Parathyroid adenoma (tissue), 2 donors: Measurements from ENCODE around the gene BTBD8.
A peak's percentile ranks its signal among the peaks of the same experiment; 100 is the strongest.
"Not testable (repeated sequence)": the region's sequence is repeated elsewhere in the genome, so short reads cannot be mapped to it uniquely, and the experiment has no call there.

ENCODE experiments used
- H2AFZ ChIP-seq: fragments of 300-600 bp; sonication (generic); one replicate; pipeline ENCODE4 v1.7.0; 2017; ENCODE audit warnings: antibody characterized with exemption, mild to moderate bottlenecking
- H3K27ac ChIP-seq: fragments of 300-600 bp; sonication (generic); one replicate; pipeline ENCODE4 v1.7.0; 2017
- H3K27me3 ChIP-seq: fragments of 300-600 bp; sonication (generic); one replicate; pipeline ENCODE4 v1.7.0; 2017; ENCODE audit warnings: low read length; ENCODE audit not compliant: control insufficient read depth, insufficient read depth
- H3K36me3 ChIP-seq: fragments of 300-600 bp; sonication (generic); one replicate; pipeline ENCODE4 v1.7.0; 2017; ENCODE audit warnings: low read length; ENCODE audit not compliant: control insufficient read depth, insufficient read depth
- H3K4me1 ChIP-seq: fragments of 300-600 bp; sonication (generic); one replicate; pipeline ENCODE4 v1.7.0; 2017; ENCODE audit warnings: control low read depth
- H3K4me2 ChIP-seq: fragments of 300-600 bp; sonication (generic); one replicate; pipeline ENCODE4 v1.7.0; 2017; ENCODE audit warnings: low read length
- H3K4me3 ChIP-seq: fragments of 300-600 bp; sonication (generic); one replicate; pipeline ENCODE4 v1.7.0; 2017; ENCODE audit warnings: low read depth, low read length
- H3K79me2 ChIP-seq: fragments of 300-600 bp; sonication (generic); one replicate; pipeline ENCODE4 v1.7.0; 2017; ENCODE audit warnings: control low read depth
- H3K9ac ChIP-seq: fragments of 300-600 bp; sonication (generic); one replicate; pipeline ENCODE4 v1.7.0; 2017; ENCODE audit warnings: mild to moderate bottlenecking
- H3K9me3 ChIP-seq: fragments of 300-600 bp; sonication (generic); one replicate; pipeline ENCODE4 v1.7.0; 2017; ENCODE audit warnings: low read length; ENCODE audit not compliant: control insufficient read depth
- TF ChIP-seq, protein P1 (sequence below): fragments of 300-600 bp; sonication (generic); IDR thresholded peaks from one replicate; pipeline ENCODE4 v1.7.0; 2017; ENCODE audit warnings: antibody characterized with exemption, mild to moderate bottlenecking
- donor health status: primary hyperparathyroidism.

Gene BTBD8

GRCh38 chr1:92051948-92052347 is 28.2 kb upstream of the BTBD8 start:
- Histone ChIP-seq H3K9ac (no peak overlapping the region), H3K4me3 (no peak overlapping the region), H3K4me1 (no peaks in the 10 kb centered on the region), H3K27me3 (no peaks in the 10 kb centered on the region), H3K9me3 (no peaks in the 10 kb centered on the region), H3K36me3 (no peaks in the 10 kb centered on the region), H2AFZ (no peak overlapping the region), H3K79me2 (no peaks in the 10 kb centered on the region), H3K27ac (no peak overlapping the region), H3K4me2 (no peak overlapping the region)
- TF ChIP-seq, protein P1, sequence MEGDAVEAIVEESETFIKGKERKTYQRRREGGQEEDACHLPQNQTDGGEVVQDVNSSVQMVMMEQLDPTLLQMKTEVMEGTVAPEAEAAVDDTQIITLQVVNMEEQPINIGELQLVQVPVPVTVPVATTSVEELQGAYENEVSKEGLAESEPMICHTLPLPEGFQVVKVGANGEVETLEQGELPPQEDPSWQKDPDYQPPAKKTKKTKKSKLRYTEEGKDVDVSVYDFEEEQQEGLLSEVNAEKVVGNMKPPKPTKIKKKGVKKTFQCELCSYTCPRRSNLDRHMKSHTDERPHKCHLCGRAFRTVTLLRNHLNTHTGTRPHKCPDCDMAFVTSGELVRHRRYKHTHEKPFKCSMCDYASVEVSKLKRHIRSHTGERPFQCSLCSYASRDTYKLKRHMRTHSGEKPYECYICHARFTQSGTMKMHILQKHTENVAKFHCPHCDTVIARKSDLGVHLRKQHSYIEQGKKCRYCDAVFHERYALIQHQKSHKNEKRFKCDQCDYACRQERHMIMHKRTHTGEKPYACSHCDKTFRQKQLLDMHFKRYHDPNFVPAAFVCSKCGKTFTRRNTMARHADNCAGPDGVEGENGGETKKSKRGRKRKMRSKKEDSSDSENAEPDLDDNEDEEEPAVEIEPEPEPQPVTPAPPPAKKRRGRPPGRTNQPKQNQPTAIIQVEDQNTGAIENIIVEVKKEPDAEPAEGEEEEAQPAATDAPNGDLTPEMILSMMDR, result no peak

- no peaks in the 10 kb centered on the region for H3K9me3 ChIP-seq
- no peak overlapping the region for H3K9ac ChIP-seq
- no peaks in the 10 kb centered on the region for H3K27me3 ChIP-seq
- TF ChIP-seq, protein P1, result no peak
- H3K36me3 ChIP-seq, result no peaks in the 10 kb centered on the region
- H3K27ac ChIP-seq, result no peak overlapping the region
- H3K79me2 ChIP-seq, result no peaks in the 10 kb centered on the region
- no peak overlapping the region for H2AFZ ChIP-seq
- no peak overlapping the region for H3K4me2 ChIP-seq
- H3K4me3 ChIP-seq, result no peak overlapping the region
- no peaks in the 10 kb centered on the region for H3K4me1 ChIP-seq
Measured at GRCh38 chr1:92065042-92065441, 15.1 kb upstream of the BTBD8 start.

DNA sequence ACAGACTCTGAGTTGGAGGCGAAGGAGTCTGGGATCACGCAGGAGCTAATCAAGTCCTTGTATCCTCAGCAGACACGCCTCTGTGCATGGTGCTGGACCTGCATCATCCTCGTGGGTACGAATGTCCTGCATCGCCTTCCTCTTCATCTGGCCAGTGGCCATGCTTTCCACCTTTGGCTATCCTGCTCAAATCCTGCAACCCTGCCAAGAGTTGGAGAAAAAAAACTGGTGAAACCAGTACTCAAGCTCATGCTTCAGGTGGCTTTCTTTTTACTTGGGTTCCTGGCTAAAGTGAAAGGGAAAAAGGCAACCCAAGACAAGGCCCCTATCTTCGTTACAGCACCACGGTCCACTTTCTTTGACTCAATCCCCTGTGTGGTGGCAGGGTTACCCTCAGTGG is 13.8 kb upstream of the BTBD8 start:
- Histone ChIP-seq H3K27ac (no peak overlapping the region), H3K4me3 (no peak overlapping the region), H3K9ac (no peak overlapping the region), H3K27me3 (no peaks in the 10 kb centered on the region), H3K4me1 (no peaks in the 10 kb centered on the region), H3K36me3 (no peaks in the 10 kb centered on the region), H3K79me2 (no peaks in the 10 kb centered on the region), H3K9me3 (no peaks in the 10 kb centered on the region), H2AFZ (no peak overlapping the region), H3K4me2 (no peak overlapping the region)
- TF ChIP-seq, protein P1, result no peak

DNA sequence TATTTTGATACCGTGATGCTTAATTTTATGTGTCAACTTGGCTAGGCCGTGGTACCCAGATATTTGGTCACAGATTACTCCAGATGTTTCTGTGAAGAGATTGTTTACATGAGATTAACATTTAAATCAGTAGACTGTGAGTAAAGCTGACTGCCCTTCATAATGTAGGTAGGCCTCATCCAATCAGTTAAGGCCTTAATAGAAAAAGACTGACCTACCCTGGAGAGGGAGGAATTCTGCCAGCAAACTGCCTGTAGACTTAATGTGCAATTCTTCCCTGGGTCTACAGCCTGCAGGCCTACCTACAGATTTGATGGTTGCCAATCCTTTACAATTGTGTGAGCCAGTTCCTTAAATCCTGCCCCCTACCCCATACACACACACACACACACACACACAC is 9.3 kb upstream of the BTBD8 start:
- Histone ChIP-seq H3K4me2 (no peak overlapping the region), H3K27ac (no peak overlapping the region), H3K27me3 (no peaks in the 10 kb centered on the region), H3K4me3 (no peak overlapping the region), H3K36me3 (no peaks in the 10 kb centered on the region), H3K4me1 (no peaks in the 10 kb centered on the region), H3K9ac (no peak overlapping the region), H3K79me2 (no peaks in the 10 kb centered on the region), H2AFZ (peak overlapping the region; percentile 33), H3K9me3 (no peaks in the 10 kb centered on the region)
- TF ChIP-seq, protein P1, result no peak

DNA sequence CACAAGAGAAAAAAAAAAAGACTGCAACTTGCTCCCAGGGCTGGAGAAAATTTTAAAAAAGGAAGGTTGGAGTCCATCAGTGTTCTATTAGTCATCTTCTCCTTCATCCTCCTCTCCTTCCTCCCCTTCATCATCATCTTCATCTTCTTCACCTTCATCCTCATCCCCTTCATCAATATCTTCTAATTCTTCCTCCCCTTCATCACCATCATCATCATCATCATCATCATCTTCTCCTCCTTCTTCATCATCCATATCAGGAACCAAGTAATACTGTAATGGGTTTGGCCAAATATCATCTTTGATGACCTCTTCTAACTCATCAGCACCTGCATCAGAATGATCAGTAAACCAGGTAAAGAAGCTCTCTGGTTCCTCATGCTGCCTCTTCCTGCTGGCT is 5.7 kb upstream of the BTBD8 start:
- H3K36me3 ChIP-seq, H3K27me3 ChIP-seq, H3K4me1 ChIP-seq, H3K9me3 ChIP-seq, H3K79me2 ChIP-seq, H3K9ac ChIP-seq, H3K4me3 ChIP-seq, H2AFZ ChIP-seq, H3K4me2 ChIP-seq, H3K27ac ChIP-seq: not testable (repeated sequence)
